Measurements from ENCODE around the gene CEMIP2.

The CEMIP2 gene

DNA sequence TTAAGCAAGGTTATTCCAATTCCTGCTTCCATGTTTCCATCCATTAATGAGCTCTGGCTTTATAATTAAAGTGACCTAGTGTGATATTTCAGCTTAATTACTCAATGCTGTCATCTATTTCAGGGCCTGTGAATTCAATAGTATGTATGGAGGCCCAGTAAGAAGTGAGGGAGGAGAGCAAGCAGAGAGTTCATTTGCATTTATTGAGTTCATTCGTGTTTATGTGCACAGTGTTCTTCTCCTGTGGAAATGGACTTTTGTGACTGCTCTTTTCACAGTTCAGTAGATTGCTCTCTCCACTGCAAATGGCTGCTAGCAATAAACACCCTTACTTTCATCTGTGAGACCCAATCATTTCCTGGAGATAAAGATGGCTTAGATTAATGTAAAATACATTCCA is 130.9 kb downstream of the CEMIP2 start:
- no peak for DNase-seq

DNA sequence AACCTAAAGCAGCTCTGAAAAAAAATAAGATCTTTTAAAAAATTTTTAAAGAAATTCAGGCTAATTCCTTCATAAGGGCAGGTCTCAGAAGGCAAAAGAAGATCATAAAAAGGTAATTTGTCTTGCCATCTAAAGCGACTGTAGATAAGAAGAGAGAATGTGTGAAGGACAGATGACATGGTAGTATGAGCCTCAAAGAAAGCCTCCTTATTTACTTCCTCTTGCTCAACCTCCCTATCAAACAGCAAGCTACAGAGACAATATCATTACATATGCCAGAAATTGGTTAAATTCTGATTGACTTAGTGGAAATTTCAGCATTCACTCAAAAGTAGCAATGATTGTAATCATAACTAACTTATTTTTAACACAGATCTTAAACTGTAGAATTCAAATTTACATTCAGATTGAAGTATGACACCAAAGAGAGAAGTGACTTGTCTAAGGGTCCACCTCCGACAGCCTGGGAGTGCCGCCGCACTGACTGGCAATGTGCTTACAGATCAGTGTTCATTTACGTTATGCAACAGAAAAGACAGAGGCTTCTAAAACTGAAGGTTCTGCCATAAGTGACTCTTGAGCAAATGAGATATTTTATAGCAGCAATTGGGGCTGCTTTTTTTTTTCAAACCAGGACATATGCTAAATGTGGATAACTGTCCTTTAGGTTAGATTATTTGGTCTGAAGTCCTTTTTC is 132.0 kb downstream of the CEMIP2 start:
- no peak for DNase-seq

DNA sequence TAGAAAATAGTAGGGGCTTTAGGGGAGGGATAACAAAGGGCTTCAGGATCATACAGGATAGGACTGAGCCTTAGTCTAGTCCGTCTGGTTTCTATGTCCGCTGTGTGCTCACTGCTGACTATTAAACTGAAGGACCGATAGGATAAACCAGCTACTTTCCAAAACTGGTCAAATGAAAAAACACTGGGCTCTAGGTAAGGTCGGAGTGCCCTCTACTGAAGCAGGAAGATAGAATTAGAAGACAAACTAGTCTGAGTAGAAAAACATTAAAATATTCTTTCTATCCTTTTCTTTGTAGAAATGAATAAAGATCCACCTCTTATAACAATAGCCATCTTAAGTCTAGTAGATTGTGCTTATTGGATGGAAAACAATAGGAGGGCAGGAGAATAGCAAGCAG is 133.6 kb downstream of the CEMIP2 start:
- no peak for DNase-seq
